NCI-H774 (cell line): ENCODE results near the gene CKAP4.
"Not testable (repeated sequence)": the region's sequence is repeated elsewhere in the genome, so short reads cannot be mapped to it uniquely, and the experiment has no call there.

ENCODE experiments used
- DNase-seq: peaks from one replicate; lab custom pipeline; 2025; lab: John Stamatoyannopoulos, UW

Gene CKAP4, protein sequence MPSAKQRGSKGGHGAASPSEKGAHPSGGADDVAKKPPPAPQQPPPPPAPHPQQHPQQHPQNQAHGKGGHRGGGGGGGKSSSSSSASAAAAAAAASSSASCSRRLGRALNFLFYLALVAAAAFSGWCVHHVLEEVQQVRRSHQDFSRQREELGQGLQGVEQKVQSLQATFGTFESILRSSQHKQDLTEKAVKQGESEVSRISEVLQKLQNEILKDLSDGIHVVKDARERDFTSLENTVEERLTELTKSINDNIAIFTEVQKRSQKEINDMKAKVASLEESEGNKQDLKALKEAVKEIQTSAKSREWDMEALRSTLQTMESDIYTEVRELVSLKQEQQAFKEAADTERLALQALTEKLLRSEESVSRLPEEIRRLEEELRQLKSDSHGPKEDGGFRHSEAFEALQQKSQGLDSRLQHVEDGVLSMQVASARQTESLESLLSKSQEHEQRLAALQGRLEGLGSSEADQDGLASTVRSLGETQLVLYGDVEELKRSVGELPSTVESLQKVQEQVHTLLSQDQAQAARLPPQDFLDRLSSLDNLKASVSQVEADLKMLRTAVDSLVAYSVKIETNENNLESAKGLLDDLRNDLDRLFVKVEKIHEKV

DNA sequence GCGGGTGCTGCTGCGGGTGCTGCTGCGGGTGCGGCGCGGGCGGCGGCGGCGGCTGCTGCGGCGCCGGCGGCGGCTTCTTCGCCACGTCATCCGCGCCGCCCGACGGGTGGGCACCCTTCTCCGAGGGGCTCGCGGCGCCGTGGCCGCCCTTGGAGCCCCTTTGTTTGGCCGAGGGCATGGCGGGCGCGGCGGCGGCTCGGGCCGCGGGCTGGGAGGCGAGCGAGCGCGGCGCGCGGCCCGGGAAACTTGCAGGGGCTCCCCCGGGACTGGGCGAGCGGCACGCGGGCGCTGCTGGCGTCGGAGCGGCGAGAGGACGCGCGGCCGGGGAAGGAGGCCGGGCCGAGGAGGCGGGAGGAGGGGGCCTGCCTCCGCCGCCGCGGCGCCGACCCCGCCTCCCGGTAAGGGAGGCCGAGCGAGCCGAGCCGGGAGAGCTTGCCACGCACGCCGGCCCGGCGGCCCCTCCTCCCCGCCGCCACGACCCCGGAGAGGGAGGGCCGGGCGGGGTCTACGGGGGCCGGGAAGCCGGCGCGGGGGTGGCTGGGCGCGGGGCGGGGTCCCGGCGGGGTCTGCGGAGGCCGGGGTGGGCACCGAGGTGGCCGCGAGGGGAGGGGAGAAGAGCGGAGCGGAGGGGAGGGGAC is at the start of gene CKAP4:
Gene CKAP4, minus strand, starts transcription at position 347 of the 638 bp plus-strand sequence. Its CDS starts 169 bp downstream, at position 178.
- peak; percentile 75 for DNase-seq

DNA sequence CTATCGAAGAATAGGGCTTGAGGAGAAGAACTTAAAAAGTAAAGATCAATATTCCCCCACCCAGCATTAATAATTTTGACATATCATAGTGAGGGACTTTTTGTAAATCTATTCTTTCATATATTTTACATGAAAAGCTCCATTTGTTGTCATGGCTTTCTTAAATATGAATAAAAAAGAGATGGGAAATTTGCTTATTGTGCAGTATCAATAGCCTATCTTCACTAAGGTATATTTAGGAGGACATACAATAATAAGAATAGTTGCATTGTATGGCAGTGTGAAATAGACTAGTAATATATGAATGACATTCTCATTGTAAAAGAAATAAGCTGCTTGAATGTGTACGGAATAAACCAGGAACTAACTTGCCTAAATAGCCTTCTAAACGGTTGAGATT is 49.3 kb upstream of the CKAP4 start:
- DNase-seq: no peak

DNA sequence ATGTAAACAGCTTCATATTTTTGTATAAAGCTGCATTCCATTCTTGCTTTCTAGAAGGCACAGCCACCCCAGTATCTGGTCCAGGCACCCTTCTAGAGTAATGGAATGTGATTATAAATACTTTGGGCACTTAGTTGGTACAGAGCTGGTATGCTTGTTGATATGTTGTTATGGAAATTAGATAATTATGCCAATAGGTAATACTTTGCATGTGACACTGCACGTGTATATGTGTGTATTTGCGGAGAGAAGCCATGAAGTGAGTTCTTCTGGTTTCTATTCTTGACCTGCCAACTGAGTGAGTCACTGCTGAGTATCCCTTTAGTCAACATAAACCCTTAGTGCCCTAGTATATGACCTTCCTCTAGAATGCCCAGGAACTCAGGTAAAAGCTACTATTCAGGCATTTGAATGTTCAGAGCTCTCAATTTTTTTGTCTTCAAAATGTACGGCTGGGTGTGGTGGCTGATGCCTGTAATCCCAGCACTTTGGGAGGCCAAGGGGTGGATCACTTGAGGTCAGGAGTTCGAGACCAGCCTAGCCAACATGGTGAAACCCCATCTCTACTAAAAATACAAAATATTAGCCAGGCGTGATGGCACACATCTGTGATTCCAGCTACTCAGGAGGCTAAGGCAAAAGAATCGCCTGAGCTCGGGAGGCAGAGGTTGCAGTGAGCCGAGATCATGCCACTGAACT is 48.5 kb upstream of the CKAP4 start:
- DNase-seq: no peak

DNA sequence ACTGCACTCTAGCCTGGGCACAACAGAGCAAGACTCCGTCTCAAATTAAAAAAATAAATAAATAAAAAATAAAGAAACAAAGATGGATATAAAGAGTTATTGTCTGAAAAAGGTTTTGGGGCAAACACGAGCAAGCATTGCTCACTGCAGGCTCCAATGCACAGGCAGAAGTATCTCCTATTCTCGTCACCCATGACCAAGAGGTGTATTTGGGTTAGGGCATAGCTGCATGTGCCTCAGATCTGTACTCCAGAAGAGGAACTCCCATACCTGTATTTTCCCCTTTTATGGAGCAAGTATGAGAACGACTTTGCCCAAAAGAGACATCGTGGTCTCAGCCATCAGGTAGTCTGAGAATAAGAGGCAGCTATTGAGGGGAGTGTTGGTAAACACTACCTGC is 44.5 kb upstream of the CKAP4 start:
- no peak for DNase-seq

DNA sequence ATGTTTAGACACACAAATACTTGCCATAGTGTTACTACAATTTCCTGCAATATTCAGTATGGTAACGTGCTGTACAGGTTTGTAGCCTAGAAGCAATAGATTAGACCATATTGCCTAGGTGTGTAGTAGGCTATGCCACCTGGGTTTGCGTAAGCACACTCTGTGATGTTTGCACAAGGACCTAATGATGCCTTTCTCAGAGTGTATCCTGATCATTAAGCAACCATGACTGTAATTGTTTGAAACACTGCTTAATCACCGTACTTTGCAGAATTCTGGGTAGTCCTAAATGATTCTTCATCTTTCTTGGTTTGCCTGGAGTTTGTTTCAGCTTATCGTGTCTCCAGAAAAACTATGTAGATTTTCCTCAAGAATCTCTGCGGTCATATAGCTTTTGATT is 43.5 kb upstream of the CKAP4 start:
- DNase-seq: peak; percentile 78

DNA sequence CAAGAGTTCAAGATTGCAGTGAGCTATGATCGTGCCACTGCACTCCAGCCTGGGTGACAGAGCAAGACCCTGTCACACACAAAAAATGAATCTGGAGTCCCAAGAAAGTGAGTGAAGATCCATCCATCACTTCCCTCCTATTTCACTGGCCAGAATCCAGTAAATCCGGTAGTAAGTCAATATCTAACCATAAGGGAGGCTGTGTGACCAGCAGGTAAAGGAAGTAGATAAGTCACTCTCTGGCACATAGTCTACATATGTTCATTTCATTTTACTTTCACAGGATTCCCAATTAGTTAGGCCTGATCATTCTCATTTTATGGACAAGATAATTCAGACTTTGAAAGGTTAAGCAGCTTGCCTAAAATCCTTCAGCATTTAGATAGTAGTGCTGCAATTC is 42.8 kb upstream of the CKAP4 start:
- DNase-seq: no peak

DNA sequence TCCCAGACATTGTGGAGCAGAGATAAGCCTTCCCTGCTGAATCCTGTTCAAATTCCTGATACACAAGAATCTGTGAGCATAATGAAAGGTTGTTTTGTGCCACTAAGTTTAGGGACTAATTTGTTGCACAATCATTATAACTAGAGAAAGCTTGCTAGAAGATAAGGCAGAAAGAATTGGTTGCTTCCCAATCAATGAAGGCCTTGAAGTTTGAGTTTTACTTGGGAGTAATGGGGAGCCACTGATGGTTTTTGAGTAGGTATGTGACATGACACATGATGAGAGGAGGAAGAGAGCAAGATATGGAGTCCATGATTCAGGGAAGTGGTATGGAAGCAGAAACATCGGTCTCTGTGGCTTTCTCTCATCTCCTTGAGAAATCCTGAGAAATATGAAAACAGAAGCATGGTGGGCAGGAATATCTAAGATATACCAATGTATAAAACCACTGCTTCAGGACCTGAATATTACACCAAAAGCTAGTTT is 41.4 kb upstream of the CKAP4 start:
- no peak for DNase-seq

DNA sequence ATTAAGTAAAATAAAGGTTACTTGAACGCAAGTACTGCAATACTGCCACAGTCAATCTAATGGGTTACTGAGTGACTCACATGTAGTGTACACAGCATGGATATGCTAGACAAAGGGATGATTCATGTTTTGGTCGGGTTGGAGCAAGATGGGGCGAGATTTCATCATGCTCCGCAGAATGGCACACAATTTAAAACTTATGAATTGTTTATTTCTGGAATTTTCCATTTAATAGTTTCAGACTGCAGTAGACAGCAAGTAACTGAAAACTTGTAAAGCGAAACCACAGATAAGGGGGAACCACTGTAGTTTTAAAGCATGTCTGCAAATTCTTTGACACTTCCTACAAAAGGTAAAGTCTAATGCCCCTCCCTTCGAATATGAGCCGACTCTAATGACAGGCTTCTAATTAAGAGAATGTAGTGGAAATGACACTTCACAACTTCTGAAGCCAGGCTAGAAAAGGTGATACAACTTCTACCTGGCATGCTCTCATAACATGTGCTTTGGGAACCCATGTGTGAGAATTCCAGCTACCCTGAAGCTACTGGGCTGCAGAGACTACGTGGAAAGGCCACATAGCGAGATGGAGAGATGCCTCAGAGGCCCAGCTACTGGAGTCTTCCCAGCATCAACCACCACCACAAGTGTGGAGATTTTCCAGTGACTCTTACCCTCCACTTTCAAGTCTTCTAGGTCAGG is 40.8 kb upstream of the CKAP4 start:
- no peak for DNase-seq

DNA sequence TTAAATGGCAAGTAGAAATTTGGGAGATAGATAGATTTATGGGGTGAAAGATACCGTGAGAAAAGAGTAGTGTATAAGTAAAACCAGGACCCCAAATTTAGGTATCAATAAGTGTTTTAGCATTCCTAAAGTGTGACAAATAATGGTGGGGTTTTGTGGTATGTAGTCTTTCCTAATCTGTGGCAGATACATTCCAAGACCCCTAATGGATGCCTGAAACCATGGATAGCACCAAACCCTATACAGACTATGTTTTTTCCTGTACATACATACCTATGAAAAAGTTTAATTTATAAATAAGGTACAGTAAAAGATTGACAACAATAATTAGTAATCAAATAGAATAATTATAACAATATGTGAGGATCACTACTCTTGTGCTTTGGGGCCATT is 40.3 kb upstream of the CKAP4 start:
- DNase-seq: no peak

DNA sequence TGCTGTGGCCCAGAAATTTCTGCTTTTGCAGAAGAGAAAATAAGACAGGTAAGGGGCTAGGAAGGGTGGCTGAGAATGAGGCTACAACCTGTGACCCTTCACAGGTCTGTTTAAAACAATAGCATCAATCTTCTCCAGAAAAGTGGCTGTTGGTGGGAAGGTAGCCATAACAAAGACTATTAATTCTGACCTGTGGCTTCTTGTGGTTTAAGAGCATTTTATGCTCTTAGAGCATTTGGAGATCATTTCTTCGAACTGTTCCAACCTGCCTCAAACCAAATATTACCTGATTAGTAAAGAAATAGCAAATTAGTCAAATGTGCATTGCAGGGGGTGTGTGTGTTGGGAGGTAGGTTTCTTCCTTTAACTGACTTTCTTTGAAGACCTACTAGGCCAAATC is 39.5 kb upstream of the CKAP4 start:
- no peak for DNase-seq

DNA sequence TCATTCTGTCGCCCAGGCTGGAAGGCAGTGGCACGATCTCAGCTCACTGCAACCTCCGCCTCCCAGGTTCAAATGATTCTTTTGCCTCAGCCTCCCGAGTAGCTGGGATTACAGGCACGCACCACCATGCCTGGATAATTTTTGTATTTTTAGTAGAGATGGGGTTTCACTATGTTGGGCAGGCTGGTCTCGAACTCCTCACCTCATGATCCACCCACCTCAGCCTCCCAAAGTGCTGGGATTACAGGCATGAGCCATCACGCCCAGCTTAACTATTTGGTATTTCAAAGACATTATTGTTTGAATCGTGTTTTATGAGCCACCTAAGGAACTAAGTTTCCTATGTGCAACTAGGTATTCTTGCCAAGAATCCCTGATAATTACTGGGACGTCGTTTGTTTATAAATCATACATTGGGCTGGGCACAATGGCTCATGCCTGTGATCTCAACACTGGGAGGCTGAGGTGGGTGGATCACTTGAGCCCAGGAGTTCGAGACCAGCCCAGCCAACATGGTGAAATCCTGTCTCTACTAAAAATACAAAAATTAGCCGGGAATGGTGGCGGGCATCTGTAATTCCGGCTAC is 38.8 kb upstream of the CKAP4 start:
- not testable (repeated sequence) for DNase-seq

DNA sequence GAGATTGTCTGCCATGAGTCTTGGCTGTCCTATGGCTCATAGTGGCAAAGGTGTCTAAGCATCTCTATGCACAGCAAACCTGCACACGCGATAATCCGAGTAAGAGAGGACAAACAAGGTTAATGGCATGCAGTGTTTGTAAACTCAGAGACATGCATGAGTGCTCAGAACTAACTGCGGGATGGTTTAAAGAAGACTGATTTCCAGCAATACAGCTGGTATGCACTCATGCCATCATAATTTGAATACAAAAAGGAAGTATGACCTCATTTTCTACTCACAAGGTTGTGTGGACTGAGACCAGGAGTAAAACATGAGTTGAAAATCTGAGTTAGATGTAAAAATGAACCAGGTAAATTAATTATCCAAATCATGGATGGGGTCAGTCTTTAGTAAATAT is 38.2 kb upstream of the CKAP4 start:
- peak; percentile 53 for DNase-seq

DNA sequence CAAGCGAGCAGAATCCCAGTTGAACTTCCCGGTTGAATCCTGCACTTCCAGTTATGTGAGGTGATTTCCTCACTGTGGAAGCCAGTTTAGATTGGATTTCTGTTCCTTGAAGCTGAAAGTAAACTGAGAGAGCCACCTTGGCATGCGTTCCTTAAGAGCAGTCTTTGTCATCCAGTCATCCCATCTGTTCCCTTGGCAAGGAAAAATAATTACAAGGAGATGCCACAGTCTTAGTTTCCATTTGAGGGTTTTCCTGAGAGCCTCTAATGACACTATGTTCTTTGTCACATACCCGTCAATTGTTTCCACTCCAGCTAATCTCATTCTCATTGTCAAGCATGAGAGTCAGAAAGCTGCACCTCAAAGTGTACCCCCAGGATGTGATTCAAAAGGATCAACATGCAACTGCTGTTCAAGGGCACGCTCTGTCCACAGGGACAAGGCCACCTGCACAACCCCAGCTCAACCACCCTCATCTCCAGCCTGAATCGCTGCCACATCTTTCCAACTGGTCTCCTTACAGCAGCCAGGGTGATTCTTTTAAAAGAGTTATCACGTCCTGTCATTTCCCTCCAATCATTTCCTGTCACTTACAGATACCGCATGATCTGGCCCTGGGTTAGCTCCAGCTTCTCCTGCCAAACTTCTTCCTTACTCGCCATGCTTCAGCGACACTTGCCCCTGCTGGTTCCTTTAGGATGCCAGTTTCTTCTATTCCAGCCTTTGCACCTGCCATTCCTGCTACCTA is 36.7 kb upstream of the CKAP4 start:
- DNase-seq: no peak

DNA sequence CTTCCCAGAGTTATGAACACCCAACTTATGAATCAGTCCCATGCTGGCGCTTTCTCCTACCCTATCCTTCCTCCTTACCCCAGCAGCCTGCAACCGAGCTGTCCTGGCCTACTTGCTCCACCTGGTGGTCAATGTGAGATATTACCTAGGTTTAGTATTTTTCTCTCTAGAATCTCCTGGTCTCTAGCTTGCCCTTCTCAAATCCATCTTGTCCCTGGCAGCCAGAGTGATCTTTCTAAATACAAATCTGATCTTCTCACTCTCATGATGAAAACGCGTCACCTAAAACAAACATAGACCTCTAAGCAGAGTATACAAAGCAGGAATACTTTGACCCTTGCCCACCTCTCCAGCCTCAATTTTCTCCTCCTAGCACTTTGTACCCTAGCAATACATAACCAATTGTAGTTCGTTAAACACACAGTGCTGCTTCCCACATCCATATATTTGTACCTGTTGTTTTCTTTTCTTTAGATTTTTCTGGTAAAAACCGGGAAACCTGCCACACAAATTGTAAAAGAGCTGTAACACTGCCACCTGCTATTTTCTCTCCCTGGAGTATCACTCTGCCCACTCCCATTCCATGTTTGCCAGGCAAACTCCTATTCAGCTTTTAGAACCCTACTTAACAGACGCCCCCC is 34.8 kb upstream of the CKAP4 start:
- DNase-seq: no peak

DNA sequence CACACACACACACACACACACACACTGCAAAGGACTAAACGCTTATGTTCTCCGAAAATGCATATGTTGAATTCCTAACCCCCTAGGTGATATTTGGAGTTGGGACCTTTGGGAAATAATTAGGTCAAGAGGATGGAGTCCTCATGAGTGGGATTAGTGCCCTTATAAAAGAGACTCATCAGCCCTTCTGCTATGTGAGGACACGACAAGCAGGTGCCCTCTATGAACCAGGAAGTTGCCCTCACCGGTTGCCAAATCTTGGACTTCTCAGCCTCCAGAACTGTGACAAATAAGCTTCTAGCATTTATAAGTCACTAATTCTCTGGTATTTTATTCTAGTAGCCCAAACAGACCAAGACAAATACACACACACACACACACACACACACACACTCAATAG is 34.0 kb upstream of the CKAP4 start:
- no peak for DNase-seq

DNA sequence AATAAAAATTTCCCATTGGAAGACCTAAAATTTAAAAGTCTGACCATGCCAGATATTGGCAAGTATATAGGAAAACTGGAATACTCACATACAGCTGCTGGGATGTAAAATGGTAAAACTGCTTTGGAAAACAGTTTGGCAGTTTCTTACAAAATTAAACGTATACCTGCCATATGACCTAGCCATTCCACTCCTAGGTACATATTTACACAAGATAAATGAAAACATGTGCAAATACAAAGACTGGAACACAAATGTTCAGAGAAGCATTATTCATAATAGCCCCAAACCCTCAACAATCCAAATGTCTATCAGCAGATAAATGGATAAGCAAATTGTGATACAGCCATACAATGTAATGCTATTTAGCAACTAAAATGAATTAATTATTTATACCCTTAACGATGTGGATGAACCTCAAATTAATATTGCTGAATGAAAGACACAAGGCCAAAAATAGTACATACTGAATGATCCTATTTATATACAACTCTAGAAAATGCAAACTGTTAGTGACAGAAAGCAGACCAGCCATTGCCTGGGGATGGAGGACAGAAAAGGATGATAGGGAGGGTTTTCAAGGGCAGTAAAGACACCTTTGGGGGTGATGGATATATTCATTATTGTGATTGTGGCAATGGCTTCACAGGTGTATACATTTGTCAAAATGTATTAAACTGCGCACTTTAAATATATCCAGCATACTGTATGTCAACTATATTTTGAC is 33.4 kb upstream of the CKAP4 start:
- no peak for DNase-seq

DNA sequence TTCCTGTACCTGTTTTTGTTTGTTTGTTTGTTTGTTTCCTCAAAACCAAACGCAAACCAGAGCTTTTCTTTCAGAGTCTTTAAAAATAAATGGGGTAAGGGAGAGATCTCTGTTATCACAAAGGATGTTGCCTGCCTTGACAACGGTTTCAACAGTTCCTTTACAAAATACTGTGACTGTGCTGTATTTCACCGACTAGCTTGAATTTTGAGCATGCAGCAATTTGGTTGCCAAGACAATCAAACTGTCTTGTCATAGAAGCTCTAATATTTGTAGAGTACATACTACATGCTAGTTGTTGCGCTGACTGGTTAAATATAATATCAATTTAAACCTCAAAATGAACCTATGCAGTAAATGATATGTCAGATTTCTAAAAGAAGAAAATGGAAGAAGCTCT is 32.3 kb upstream of the CKAP4 start:
- DNase-seq: no peak

DNA sequence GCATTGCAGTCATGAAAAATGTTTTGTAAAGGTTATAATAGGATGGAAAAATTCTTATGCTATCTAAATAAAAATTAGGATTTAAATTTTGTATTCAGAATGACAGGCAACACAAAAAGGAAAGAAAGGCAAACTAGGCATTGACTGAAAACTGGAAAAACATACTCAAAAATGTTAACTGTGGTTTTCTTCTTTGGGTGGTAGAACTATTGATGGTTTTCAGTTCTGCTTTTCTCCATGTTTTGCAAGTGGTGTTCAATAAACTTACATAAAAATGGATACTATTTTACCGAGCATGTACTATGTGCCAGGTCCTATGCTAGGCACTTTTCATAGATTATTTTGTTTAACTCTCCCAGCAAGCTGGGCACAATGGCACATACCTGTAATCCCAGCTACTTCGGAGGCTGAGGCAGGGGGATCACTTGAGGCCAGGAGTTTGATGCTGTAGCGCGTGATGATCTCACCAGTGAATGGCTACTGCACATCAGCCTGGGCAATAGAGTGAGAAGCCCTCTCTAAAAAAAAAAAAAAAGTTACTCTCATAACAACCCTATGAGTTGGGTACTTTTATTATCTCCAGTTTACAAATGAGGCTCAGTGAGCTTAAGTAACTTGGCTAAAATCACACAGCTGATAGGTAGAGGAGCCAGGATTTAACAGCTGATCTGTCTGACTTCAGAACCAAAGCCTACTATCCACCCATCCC is 28.4 kb upstream of the CKAP4 start:
- no peak for DNase-seq

DNA sequence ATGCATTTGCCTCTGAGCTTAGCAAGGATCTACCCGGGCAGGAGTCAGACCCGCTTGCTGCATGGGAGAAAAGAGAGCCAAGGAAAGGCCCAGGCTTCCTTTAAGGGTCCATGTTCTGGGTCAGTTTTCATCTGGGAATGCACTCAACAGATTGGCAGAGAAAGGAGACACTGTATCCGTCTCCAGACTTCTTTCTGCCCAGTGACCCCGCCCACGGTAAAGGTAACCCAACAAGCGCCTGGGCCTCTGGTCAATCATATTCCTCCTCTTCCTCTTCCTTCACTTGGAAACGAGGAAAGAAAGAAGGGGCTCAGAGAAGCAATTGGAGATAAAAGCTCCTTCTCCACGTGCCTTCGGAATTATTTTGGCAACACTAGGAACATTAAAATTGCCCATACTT is 27.6 kb upstream of the CKAP4 start:
- DNase-seq: no peak
